H9 (cell line): ENCODE data around the gene HGF. TPM values are rescaled to one million over a fixed set of nuclear protein-coding genes. Genes with fewer than 3 reads are reported as not detected.

Source experiments
- DNase-seq: peaks from one replicate; pipeline ENCODE4 v3.0.0-alpha.2; 2017
- H2AFZ ChIP-seq: one replicate; pipeline ENCODE4 v1.6.1; 2013; ENCODE audit warnings: mild to moderate bottlenecking, low read length, control low read depth, moderate library complexity
- H2AK5ac ChIP-seq: 2 replicates; pipeline ENCODE4 v1.6.1; 2013; ENCODE audit warnings: low read length, control low read depth, mixed read lengths; ENCODE audit not compliant: insufficient read length
- H2BK120ac ChIP-seq: one replicate; pipeline ENCODE4 v1.6.1; 2013; ENCODE audit warnings: low read depth, mild to moderate bottlenecking, low read length, control low read depth, inconsistent platforms; ENCODE audit not compliant: poor library complexity, severe bottlenecking
- H2BK12ac ChIP-seq: 2 replicates; pipeline ENCODE4 v1.6.1; 2013; ENCODE audit warnings: low read length, control low read depth, mixed read lengths, low read depth; ENCODE audit not compliant: insufficient read length
- H2BK15ac ChIP-seq: 2 replicates; pipeline ENCODE4 v1.6.1; 2013; ENCODE audit warnings: low read depth, low read length, control low read depth
- H2BK20ac ChIP-seq: one replicate; pipeline ENCODE4 v1.6.1; 2013; ENCODE audit warnings: low read depth, mild to moderate bottlenecking, low read length, control low read depth, inconsistent platforms; ENCODE audit not compliant: poor library complexity, severe bottlenecking
- H2BK5ac ChIP-seq: 2 replicates; pipeline ENCODE4 v1.6.1; 2013; ENCODE audit warnings: low read length, control low read depth, mixed read lengths; ENCODE audit not compliant: insufficient read length
- H3K14ac ChIP-seq: 2 replicates; pipeline ENCODE4 v1.6.1; 2013; ENCODE audit warnings: low read length, control low read depth; ENCODE audit not compliant: insufficient read depth
- H3K18ac ChIP-seq: 2 replicates; pipeline ENCODE4 v1.6.1; 2013; ENCODE audit warnings: low read depth, mild to moderate bottlenecking, mixed read lengths, low read length, control low read depth; ENCODE audit not compliant: insufficient read length
- H3K23ac ChIP-seq: 2 replicates; pipeline ENCODE4 v1.6.1; 2013; ENCODE audit warnings: low read length, control low read depth, mixed read lengths, low read depth; ENCODE audit not compliant: insufficient read length
- H3K23me2 ChIP-seq: 2 replicates; pipeline ENCODE4 v1.6.1; 2013; ENCODE audit warnings: low read depth, mild to moderate bottlenecking, mixed read lengths, low read length, control low read depth; ENCODE audit not compliant: insufficient read length, poor library complexity, severe bottlenecking
- H3K27ac ChIP-seq: 2 replicates; pipeline ENCODE4 v1.5.1; 2013; ENCODE audit warnings: low read length, control low read depth, mixed read lengths, low read depth; ENCODE audit not compliant: insufficient read length
- H3K27me3 ChIP-seq: 2 replicates; pipeline ENCODE4 v1.6.1; 2013; ENCODE audit warnings: low read length, control low read depth, inconsistent platforms; ENCODE audit not compliant: insufficient read depth
- H3K4ac ChIP-seq: 2 replicates; pipeline ENCODE4 v1.6.1; 2013; ENCODE audit warnings: low read depth, mild to moderate bottlenecking, control low read depth, inconsistent platforms, low read length, moderate library complexity
- H3K4me1 ChIP-seq: 2 replicates; pipeline ENCODE4 v1.6.1; 2013; ENCODE audit warnings: low read length, control low read depth, inconsistent platforms; ENCODE audit not compliant: insufficient read depth
- H3K4me2 ChIP-seq: 2 replicates; pipeline ENCODE4 v1.6.1; 2013; ENCODE audit warnings: low read length, control low read depth, mixed read lengths; ENCODE audit not compliant: insufficient read length, insufficient read depth
- H3K56ac ChIP-seq: 2 replicates; pipeline ENCODE4 v1.6.1; 2013; ENCODE audit warnings: low read depth, mild to moderate bottlenecking, mixed read lengths, low read length, control low read depth; ENCODE audit not compliant: insufficient read length
- H3K79me1 ChIP-seq: 2 replicates; pipeline ENCODE4 v1.6.1; 2013; ENCODE audit warnings: low read depth, mild to moderate bottlenecking, moderate library complexity, low read length, control low read depth, inconsistent platforms; ENCODE audit not compliant: insufficient read depth, poor library complexity, severe bottlenecking
- H3K79me2 ChIP-seq: 2 replicates; pipeline ENCODE4 v1.6.1; 2013; ENCODE audit warnings: low read length, control low read depth, inconsistent platforms; ENCODE audit not compliant: insufficient read depth
- H3K9ac ChIP-seq: 2 replicates; pipeline ENCODE4 v1.6.1; 2013; ENCODE audit warnings: low read length, control low read depth, mixed read lengths; ENCODE audit not compliant: insufficient read length; ENCODE audit errors: extremely low read depth
- H3K9me3 ChIP-seq: one replicate; pipeline ENCODE4 v1.6.1; 2013; ENCODE audit warnings: low read depth, low read length, inconsistent platforms; ENCODE audit not compliant: control insufficient read depth
- H3T11ph ChIP-seq: one replicate; pipeline ENCODE4 v1.6.1; 2013; ENCODE audit warnings: mild to moderate bottlenecking, low read length, control low read depth, inconsistent platforms
- H4K20me1 ChIP-seq: one replicate; pipeline ENCODE4 v1.6.1; 2013; ENCODE audit not compliant: control insufficient read depth, insufficient read length, insufficient read depth
- H4K5ac ChIP-seq: 2 replicates; pipeline ENCODE4 v1.6.1; 2013; ENCODE audit warnings: low read depth, mild to moderate bottlenecking, mixed read lengths, low read length, control low read depth; ENCODE audit not compliant: insufficient read length
- H4K8ac ChIP-seq: replicated peaks from 2 replicates; pipeline ENCODE4 v1.6.1; 2013; ENCODE audit warnings: low read length, control low read depth, mixed read lengths, low read depth; ENCODE audit not compliant: insufficient read length
- H4K91ac ChIP-seq: 2 replicates; pipeline ENCODE4 v1.6.1; 2013; ENCODE audit warnings: low read depth, mild to moderate bottlenecking, moderate library complexity, mixed read lengths, low read length, control low read depth; ENCODE audit not compliant: insufficient read length
- H3K27ac Mint-ChIP-seq, 3 experiments: 2 replicates in 2 of 3; 3 replicates in 1 of 3; pipeline ENCODE4 v1.8.0; 2020 to 2021; ENCODE audit warnings: mixed read lengths in 3 of 3, mild to moderate bottlenecking in 1 of 3, moderate library complexity in 1 of 3
- H3K27me3 Mint-ChIP-seq: 2 replicates; pipeline ENCODE4 v1.8.0; 2021; ENCODE audit warnings: low read depth, mild to moderate bottlenecking, moderate library complexity, mixed read lengths
- H3K36me3 Mint-ChIP-seq, 3 experiments: 2 replicates in 2 of 3; 3 replicates in 1 of 3; pipeline ENCODE4 v1.8.0; 2020 to 2021; ENCODE audit warnings: low read depth in 3 of 3, mixed read lengths in 3 of 3; ENCODE audit not compliant: insufficient read depth in 1 of 3
- H3K4me1 Mint-ChIP-seq, 2 experiments: 2 replicates each; pipeline ENCODE4 v1.8.0; 2020; ENCODE audit warnings: mixed read lengths in 2 of 2
- H3K4me3 Mint-ChIP-seq, 2 experiments: 2 replicates in 1 of 2; 3 replicates in 1 of 2; pipeline ENCODE4 v1.8.0; 2020 to 2021; ENCODE audit warnings: mild to moderate bottlenecking in 2 of 2, mixed read lengths in 2 of 2, moderate library complexity in 1 of 2
- H3K9me3 Mint-ChIP-seq, 2 experiments: 2 replicates in 1 of 2; 3 replicates in 1 of 2; pipeline ENCODE4 v1.8.0; 2020; ENCODE audit warnings: mild to moderate bottlenecking in 2 of 2, mixed read lengths in 2 of 2, moderate library complexity in 1 of 2
- total RNA-seq: library from RNA; stranded (reverse); gene quantifications from 2 replicates; pipeline ENCODE4 v1.2.1, GENCODE V29; 2021
- TF ChIP-seq, protein P1 (sequence below): fragments of 200-600 bp; sonication (generic); conservative IDR thresholded peaks from 3 replicates; pipeline ENCODE4 v1.8.0; 2021; ENCODE audit warnings: antibody characterized with exemption, mild to moderate bottlenecking

Gene HGF
- total RNA-seq, 1 experiment from 2014 or later, result 0.15 TPM

DNA sequence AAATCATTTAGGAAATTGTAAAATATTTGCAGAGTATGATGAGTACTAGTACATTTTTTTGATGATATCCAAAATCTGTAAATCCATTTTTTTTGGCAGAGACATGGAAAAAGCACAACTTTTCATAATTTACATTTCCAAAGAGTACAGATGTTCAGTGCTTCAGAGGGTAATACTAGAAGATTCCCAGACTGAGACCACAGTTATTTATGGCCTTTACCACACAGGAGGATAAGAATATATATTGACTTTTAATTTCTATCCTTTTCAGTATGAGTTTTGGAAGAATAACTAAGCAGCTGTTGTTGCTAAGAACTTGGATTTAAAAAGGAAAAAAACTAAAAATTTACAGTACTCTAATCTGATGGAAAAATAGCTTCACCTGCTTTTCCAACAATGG lies 61.9 kb downstream of the HGF start:
- H2BK15ac ChIP-seq, result no peak overlapping the region
- H3K56ac ChIP-seq, result no peak overlapping the region
- no peaks in the 10 kb centered on the region for H4K20me1 ChIP-seq
- H2BK20ac ChIP-seq, result no peak overlapping the region
- no peak overlapping the region for H2BK120ac ChIP-seq
- H3K9ac ChIP-seq, result no peak overlapping the region
- H3K18ac ChIP-seq, result no peak overlapping the region
- no peak overlapping the region for H2BK5ac ChIP-seq
- no peaks in the 10 kb centered on the region for H3K23me2 ChIP-seq
- no peak overlapping the region for H2AK5ac ChIP-seq
- TF ChIP-seq, protein P1, sequence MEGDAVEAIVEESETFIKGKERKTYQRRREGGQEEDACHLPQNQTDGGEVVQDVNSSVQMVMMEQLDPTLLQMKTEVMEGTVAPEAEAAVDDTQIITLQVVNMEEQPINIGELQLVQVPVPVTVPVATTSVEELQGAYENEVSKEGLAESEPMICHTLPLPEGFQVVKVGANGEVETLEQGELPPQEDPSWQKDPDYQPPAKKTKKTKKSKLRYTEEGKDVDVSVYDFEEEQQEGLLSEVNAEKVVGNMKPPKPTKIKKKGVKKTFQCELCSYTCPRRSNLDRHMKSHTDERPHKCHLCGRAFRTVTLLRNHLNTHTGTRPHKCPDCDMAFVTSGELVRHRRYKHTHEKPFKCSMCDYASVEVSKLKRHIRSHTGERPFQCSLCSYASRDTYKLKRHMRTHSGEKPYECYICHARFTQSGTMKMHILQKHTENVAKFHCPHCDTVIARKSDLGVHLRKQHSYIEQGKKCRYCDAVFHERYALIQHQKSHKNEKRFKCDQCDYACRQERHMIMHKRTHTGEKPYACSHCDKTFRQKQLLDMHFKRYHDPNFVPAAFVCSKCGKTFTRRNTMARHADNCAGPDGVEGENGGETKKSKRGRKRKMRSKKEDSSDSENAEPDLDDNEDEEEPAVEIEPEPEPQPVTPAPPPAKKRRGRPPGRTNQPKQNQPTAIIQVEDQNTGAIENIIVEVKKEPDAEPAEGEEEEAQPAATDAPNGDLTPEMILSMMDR, result no peak
- no peak overlapping the region for H3K14ac ChIP-seq
- H3K4me2 ChIP-seq, result no peak overlapping the region
- Mint-ChIP-seq H3K36me3 (no peaks in the 10 kb centered on the region), H3K27ac (no peak overlapping the region), H3K27me3 (no peaks in the 10 kb centered on the region), H3K4me1 (peaks cover 6 to 7% of the 10 kb centered on the region in 2 experiments), H3K4me3 (no peak overlapping the region), H3K9me3 (no peaks in the 10 kb centered on the region)
- no peaks in the 10 kb centered on the region for H3K79me1 ChIP-seq
- H3K79me2 ChIP-seq, result no peaks in the 10 kb centered on the region
- H3K27ac ChIP-seq, result no peak overlapping the region
- 0 out of 2 replicates have a peak, but pooled peaks cover 3% of the 10 kb centered on the region for H3K4me1 ChIP-seq
- no peak overlapping the region for H4K91ac ChIP-seq
- no peak overlapping the region for H4K5ac ChIP-seq
- H3T11ph ChIP-seq, result no peak overlapping the region
- no peak overlapping the region for H3K4ac ChIP-seq
- DNase-seq, result no peak
- H3K23ac ChIP-seq, result no peak overlapping the region
- no peaks in the 10 kb centered on the region for H3K27me3 ChIP-seq
- no peaks in the 10 kb centered on the region for H3K9me3 ChIP-seq
- no peak overlapping the region for H4K8ac ChIP-seq
- no peak overlapping the region for H2AFZ ChIP-seq
- no peak overlapping the region for H2BK12ac ChIP-seq
